HEK293T (cell line): Measurements from ENCODE around the gene THRAP3.

Experiments used
- CTCF ChIA-PET: fragments of 350-600 bp; formaldehyde crosslinking; extraction: SDS; loops from one replicate; lab custom pipeline; 2021; ENCODE audit warnings: antibody characterized with exemption, inconsistent platforms; lab: Yijun Ruan, JAX
- POLR2A ChIA-PET: fragments of 350-600 bp; formaldehyde crosslinking; extraction: SDS; loops from one replicate; lab custom pipeline; 2020; ENCODE audit warnings: antibody characterized with exemption, inconsistent platforms; lab: Yijun Ruan, JAX
- DNase-seq: peaks from one replicate; pipeline ENCODE4 v3.0.0; 2012; ENCODE audit warnings: mixed read lengths; ENCODE audit errors: extremely low spot score
- ARNT ChIP-seq: fragments of 450-650 bp; IDR thresholded peaks from 2 replicates; pipeline ENCODE4 v1.6.1; 2017; ENCODE audit warnings: mild to moderate bottlenecking
- BHLHE40 ChIP-seq: fragments of 450-650 bp; IDR thresholded peaks from 2 replicates; pipeline ENCODE4 v1.6.1; 2016; ENCODE audit warnings: mild to moderate bottlenecking, moderate library complexity, borderline replicate concordance
- CTBP1 ChIP-seq: fragments of 450-650 bp; IDR thresholded peaks from 2 replicates; pipeline ENCODE4 v1.6.1; 2016; ENCODE audit warnings: borderline replicate concordance
- ELF4 ChIP-seq: fragments of 450-650 bp; IDR thresholded peaks from 2 replicates; pipeline ENCODE4 v1.6.1; 2017; ENCODE audit warnings: antibody characterized with exemption
- FOXA1 ChIP-seq: fragments of 450-650 bp; IDR thresholded peaks from 2 replicates; pipeline ENCODE4 v1.6.1; 2016; ENCODE audit warnings: mild to moderate bottlenecking
- FOXK2 ChIP-seq: fragments of 450-650 bp; IDR thresholded peaks from 2 replicates; pipeline ENCODE4 v1.6.1; 2016; ENCODE audit warnings: mild to moderate bottlenecking
- FOXM1 ChIP-seq: fragments of 450-650 bp; IDR thresholded peaks from 2 replicates; pipeline ENCODE4 v1.6.1; 2017; ENCODE audit warnings: mild to moderate bottlenecking, borderline replicate concordance
- HDGF ChIP-seq: fragments of 450-650 bp; IDR thresholded peaks from 2 replicates; pipeline ENCODE4 v1.6.1; 2017; ENCODE audit warnings: antibody characterized with exemption, borderline replicate concordance
- L3MBTL2 ChIP-seq: fragments of 450-650 bp; conservative IDR thresholded peaks from 2 replicates; pipeline ENCODE4 v1.6.1; 2016; ENCODE audit warnings: mild to moderate bottlenecking
- LEF1 ChIP-seq: fragments of 450-650 bp; IDR thresholded peaks from 2 replicates; pipeline ENCODE4 v1.6.1; 2017; ENCODE audit warnings: mild to moderate bottlenecking, borderline replicate concordance
- NFRKB ChIP-seq: fragments of 450-650 bp; IDR thresholded peaks from 2 replicates; pipeline ENCODE4 v1.6.1; 2016; ENCODE audit warnings: mild to moderate bottlenecking, moderate library complexity
- PKNOX1 ChIP-seq: fragments of 450-650 bp; IDR thresholded peaks from 2 replicates; pipeline ENCODE4 v1.6.1; 2016
- SP1 ChIP-seq: fragments of 450-650 bp; IDR thresholded peaks from 2 replicates; pipeline ENCODE4 v1.6.1; 2017
- SUZ12 ChIP-seq: fragments of 450-650 bp; IDR thresholded peaks from 2 replicates; pipeline ENCODE4 v1.6.1; 2016; ENCODE audit warnings: mild to moderate bottlenecking
- TARDBP ChIP-seq: fragments of 450-650 bp; IDR thresholded peaks from 2 replicates; pipeline ENCODE4 v1.6.1; 2016
- ZNF384 ChIP-seq: fragments of 450-650 bp; IDR thresholded peaks from 2 replicates; pipeline ENCODE4 v1.6.1; 2016

The THRAP3 gene

DNA sequence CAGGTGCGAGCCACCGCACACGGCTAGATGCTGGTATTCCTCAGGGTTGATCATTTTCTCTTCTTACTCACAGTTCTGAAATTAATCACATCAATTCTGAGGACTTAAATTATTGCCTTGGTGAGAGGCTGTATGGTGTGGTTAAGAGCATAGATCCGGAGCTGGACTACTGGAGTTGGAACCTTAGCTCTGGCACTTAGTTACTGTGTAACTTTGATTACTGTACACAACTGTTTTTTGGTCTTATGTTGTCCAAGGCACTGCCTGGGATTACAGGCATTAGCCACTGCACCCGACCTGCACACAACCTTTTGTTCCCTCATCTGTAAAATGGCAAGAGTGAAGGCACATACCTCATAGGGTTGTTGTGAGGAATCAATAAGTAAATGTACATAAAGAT, 25.6 kb upstream of the THRAP3 start:
- ChIA-PET CTCF (no interaction called here), POLR2A (no interaction called here)
- DNase-seq: no peak
- no peak for TF ChIP-seq L3MBTL2
- no peak for TF ChIP-seq ZNF384
- no peak for TF ChIP-seq ARNT
- no peak for TF ChIP-seq FOXM1
- no peak for TF ChIP-seq CTBP1
- no peak for TF ChIP-seq SP1
- TF ChIP-seq FOXK2: no peak
- no peak for TF ChIP-seq SUZ12
- TF ChIP-seq HDGF: no peak
- no peak for TF ChIP-seq FOXA1
- no peak for TF ChIP-seq BHLHE40
- no peak for TF ChIP-seq PKNOX1
- no peak for TF ChIP-seq TARDBP
- TF ChIP-seq NFRKB: no peak
- no peak for TF ChIP-seq LEF1
- TF ChIP-seq ELF4: no peak

DNA sequence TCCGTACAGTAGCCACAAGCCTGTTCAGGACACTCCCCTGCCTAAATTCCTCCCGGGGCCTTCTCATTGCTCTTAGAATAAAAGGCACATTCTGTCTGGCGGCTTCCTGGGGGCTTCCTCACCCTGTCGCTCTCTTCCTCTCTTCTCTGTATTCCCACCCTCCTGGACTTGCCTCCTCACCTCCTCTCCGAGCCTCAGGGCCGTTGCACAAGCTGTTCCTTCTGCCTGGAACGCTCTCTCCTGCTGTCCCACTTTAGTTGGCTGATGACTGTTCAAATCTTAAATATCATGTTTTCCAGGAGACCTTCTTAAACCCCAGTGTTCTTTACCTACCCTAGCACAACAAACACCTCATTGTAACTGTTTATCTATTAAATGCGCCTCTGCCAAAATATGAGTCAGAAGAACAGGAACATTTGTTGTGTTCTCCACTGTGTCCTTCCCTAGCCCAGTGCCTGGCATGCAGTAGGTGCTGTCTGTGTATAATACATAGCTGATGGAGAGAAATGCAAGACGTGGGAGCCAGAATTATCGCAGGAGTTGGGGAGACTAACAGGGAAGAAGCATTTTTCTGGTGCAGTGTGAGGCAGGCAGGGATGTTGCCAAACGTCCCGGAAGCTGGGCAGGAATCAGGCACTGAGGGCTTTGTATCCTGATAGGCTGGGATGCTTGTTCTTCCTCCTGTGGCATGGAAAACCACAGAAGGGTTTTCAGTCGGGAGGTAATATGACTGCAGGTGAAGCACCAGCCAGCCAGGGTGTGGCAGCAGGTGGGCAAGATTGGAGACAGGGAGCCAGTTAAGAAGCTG, 24.1 kb upstream of the THRAP3 start:
- ChIA-PET CTCF (no interaction called here), POLR2A (no interaction called here)
- no peak for DNase-seq
- no peak for TF ChIP-seq SP1
- no peak for TF ChIP-seq CTBP1
- no peak for TF ChIP-seq FOXM1
- no peak for TF ChIP-seq BHLHE40
- no peak for TF ChIP-seq FOXK2
- TF ChIP-seq ZNF384: no peak
- TF ChIP-seq SUZ12: no peak
- no peak for TF ChIP-seq HDGF
- no peak for TF ChIP-seq FOXA1
- TF ChIP-seq PKNOX1: no peak
- TF ChIP-seq NFRKB: no peak
- no peak for TF ChIP-seq L3MBTL2
- no peak for TF ChIP-seq LEF1
- TF ChIP-seq ELF4: no peak
- no peak for TF ChIP-seq ARNT

- ChIA-PET CTCF (no interaction called here), POLR2A (interaction anchor here (1.3 kb wide), 1 partner anchor 21 kb away, joined by 3 read pairs; the partner anchor contains the start of gene THRAP3)
- DNase-seq: no peak
- TF ChIP-seq L3MBTL2 (no peak), ELF4 (no peak), FOXM1 (no peak), ARNT (no peak), SUZ12 (no peak), ZNF384 (no peak), NFRKB (no peak), LEF1 (no peak), SP1 (no peak), FOXK2 (no peak), FOXA1 (no peak), BHLHE40 (no peak), HDGF (no peak)
Measured at GRCh38 chr1:36203027-36203553, 21.2 kb upstream of the THRAP3 start.

GRCh38 chr1:36203554-36204346, 20.5 kb upstream of the THRAP3 start:
- TF ChIP-seq CTBP1: no peak
- TF ChIP-seq FOXA1: no peak
- no peak for TF ChIP-seq L3MBTL2
- no peak for TF ChIP-seq PKNOX1
- TF ChIP-seq TARDBP: no peak
- no peak for TF ChIP-seq BHLHE40
- TF ChIP-seq SP1: no peak
- no peak for TF ChIP-seq HDGF
- no peak for TF ChIP-seq LEF1
- TF ChIP-seq ZNF384: no peak
- TF ChIP-seq NFRKB: no peak
- no peak for TF ChIP-seq ELF4
- TF ChIP-seq FOXK2: no peak
- TF ChIP-seq SUZ12: no peak
- TF ChIP-seq FOXM1: no peak
- ChIA-PET CTCF (no interaction called here), POLR2A (interaction anchor here (1.3 kb wide), 1 partner anchor 20 kb away, joined by 3 read pairs; the partner anchor contains the start of gene THRAP3)
- DNase-seq: no peak

GRCh38 chr1:36204347-36204909, 19.8 kb upstream of the THRAP3 start:
- no peak for DNase-seq
- CTCF ChIA-PET: no interaction called here
- POLR2A ChIA-PET: interaction anchor here (1.3 kb wide), 1 partner anchor 20 kb away, joined by 3 read pairs; the partner anchor contains the start of gene THRAP3
- TF ChIP-seq ZNF384: no peak
- TF ChIP-seq FOXM1: no peak
- TF ChIP-seq BHLHE40: no peak
- TF ChIP-seq LEF1: no peak
- no peak for TF ChIP-seq FOXA1
- TF ChIP-seq HDGF: no peak
- TF ChIP-seq PKNOX1: no peak
- TF ChIP-seq L3MBTL2: no peak
- TF ChIP-seq ARNT: no peak
- no peak for TF ChIP-seq TARDBP
- no peak for TF ChIP-seq CTBP1
- no peak for TF ChIP-seq NFRKB
- TF ChIP-seq SP1: no peak
- TF ChIP-seq FOXK2: no peak
- no peak for TF ChIP-seq SUZ12
